Superior temporal gyrus (tissue), 1 donor: ENCODE results near the gene GHITM.
"Not testable (repeated sequence)": the region's sequence is repeated elsewhere in the genome, so short reads cannot be mapped to it uniquely, and the experiment has no call there.

Experiments
- DNase-seq: peaks from one replicate; pipeline ENCODE4 v3.0.0-alpha.2; 2016; ENCODE audit errors: extremely low spot score

GHITM gene, protein sequence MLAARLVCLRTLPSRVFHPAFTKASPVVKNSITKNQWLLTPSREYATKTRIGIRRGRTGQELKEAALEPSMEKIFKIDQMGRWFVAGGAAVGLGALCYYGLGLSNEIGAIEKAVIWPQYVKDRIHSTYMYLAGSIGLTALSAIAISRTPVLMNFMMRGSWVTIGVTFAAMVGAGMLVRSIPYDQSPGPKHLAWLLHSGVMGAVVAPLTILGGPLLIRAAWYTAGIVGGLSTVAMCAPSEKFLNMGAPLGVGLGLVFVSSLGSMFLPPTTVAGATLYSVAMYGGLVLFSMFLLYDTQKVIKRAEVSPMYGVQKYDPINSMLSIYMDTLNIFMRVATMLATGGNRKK

DNA sequence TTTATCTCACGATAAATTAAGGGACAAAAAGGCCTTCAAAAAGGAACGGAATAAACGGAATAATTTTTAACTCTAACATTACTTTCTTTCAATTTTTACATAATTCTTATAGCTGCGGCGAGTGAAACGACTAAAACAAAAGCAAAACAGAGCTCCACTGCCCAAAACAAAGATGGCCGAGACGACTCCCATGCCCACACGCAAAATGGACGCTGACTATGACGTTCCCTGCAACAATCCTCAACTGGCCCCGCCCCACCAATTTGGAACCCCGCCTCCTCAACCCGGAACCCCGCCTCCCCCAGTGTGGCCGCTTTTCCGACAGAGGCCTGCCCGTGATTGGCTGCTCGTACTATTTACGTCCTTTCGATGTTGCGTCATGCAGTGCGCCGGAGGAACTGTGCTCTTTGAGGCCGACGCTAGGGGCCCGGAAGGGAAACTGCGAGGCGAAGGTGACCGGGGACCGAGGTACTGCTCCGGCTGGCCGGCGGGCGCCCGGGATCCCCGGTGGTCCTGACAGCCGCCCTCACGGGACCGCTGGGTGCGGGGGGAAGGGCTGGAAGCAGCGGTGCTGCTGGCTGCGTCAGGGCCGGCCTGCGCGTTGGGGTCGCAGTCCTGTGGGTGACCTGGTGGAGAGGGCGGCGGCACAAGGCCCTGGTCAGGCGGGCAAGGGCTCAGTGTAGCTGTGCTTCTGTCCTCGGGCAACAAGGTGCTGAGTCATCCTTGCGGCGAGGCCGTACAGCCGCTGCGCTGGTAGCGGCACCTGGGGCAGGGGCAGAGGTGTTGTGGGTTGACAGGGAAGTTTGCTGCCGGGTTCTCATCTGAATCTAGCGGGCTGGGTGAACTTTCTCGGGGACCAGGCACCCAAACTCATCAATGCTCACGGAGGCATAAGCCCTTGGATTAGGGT, at the start of gene GHITM:
GHITM (plus strand) TSS at position 384 of the 910 bp plus-strand sequence. CDS start 1,992 bp downstream, outside the sequence.
- DNase-seq, result peak; percentile 98

DNA sequence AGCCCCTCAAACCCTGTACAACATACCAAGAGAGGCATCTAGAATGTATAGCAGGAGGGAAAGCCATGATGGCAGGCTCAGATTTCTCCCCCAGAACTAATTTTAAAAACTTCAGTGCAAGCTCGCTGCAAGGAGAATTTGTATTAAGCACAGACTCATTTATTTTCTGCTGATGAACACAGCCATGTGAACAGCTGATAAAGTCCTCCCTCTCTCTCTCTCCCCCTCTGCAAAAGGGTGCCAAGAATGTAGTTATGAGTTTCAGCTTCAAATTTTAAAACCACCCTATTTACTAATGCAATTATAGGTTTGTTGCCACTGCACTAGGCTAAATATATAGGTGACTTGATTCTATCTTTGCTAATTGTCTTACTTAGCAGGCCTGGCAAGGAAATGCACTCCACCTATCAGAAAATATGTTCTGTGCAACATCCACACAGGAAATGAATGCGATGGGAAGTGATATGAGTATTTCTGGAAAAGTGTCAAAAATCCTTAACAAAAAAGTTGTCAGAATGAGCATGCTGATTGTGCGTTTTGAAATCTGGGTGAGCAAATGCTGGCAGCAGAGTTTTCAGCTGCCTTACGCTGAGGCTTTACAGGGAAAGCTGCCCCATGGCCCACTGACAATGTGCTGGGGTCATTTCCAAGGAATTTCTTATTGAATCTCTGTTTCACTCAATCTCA, 43.4 kb upstream of the GHITM start:
- DNase-seq, result peak; percentile 56

DNA sequence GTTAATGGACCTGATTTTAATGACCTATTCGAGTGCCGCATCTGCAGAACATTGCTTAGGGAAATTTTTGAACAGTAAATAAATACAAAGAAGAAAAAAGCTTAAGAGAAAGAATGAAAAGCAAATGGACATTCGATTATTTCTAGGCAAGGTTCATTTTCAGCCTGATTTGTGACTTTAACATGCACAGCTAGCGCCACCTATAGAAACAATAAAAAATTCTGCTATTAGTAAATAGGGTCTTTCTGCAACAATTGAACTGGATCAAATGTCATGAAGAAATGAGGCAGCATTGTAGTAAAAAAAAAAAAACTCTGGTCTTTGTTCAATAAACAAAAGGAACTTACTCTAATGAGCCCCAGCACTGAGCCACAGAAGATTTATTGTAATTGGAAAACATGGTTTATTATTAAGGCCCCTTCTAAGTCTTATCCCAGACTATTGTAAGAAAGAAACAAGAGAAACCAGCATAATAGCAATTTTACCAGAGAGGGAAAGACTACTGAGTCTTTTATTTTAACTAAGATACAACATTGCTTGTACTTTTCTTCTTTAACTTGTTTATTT, 41.4 kb upstream of the GHITM start:
- peak; percentile 62 for DNase-seq

DNA sequence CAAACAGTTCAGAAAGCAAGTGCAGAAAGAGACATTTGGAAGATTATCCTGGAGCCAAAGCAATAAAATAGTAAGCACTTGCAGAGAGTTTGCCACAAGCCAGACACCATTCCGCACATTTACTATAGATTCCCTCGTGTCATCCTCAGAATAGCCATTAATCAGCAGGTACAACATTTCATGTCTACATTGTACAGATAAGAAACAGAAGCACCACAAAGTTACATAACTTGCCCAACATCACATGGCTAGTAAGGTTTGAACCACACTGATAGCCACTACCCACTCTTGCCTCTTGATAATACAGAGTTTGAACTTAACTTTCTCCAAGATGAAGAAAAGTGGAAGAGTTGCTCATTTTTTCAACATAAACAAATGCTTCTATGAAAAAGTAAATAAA, 40.6 kb upstream of the GHITM start:
- DNase-seq, result peak; percentile 32

DNA sequence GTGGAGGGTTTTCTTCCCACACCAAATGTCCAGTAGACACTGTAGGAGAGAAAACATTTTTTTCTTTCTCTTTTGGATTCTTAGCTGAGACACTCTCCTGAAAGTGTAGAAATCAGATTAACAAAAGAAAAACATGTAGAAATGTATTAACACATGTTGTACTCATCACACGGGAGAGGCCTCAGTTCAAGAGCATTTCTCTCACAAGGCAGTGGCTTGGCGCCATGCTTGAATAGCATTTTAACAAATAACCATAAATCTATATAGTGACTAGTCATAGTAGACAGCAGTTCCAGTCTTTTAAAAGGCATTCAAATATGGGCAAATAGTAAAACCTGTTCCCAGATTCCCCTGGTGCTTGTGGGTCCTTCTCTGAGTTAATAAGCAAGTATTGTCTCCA, 38.3 kb upstream of the GHITM start:
- DNase-seq, result no peak

DNA sequence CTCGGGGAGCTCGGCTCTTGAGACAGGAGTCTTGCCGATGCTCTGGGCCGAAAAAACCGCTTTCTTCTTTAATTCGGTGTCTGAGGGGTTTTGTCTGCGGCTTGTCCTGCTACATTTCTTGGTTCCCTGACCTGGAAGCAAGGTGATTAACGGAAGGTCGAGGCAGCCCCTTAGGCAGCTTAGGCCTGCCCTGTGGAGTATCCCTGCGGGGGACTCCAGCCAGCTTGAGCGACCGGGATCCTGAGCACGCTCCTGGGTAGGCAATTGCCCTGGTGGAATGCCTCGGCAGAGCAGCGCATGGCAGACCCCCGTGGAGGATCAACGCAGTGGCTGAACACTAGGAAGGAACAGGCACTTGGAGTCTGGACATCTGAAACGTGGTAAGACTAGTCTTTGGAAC, 30.5 kb upstream of the GHITM start:
- no peak for DNase-seq

DNA sequence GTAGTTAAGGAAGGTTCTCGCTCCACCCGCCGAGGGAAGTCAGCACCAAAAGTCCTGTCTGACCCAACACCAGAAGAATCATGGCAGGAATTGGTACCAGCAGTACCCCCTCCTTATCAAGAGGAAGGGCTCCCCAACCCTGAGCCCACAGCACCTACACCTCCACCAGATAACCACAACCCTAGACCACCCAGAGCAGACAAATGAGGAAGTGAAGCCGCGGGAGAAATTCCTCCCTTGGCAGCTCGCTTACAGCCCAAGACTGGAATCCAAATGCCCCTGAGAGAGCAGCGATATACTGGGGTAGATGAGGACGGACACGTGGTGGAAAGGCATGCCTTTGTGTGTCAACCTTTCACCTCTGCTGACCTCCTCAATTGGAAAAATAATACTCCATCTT, 29.5 kb upstream of the GHITM start:
- not testable (repeated sequence) for DNase-seq

DNA sequence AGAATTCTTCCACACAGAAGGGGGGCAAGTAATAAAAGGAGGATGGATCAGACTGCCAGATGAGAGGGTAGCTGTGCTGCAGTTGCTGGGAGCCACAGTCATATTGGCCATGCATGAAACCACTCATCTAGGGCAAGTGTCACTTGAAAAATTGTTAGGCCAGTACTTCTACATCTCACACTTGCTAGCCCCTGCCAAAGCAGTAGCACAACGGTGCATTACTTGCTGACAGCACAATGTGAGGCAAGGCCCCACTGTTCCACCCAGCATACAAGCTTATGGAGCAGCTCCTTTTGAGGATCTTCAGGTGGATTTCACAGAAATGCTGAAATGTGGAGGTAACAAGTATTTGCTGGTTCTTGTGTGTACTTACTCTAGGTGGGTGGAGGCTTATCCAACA, 25.8 kb upstream of the GHITM start:
- DNase-seq, result not testable (repeated sequence)

DNA sequence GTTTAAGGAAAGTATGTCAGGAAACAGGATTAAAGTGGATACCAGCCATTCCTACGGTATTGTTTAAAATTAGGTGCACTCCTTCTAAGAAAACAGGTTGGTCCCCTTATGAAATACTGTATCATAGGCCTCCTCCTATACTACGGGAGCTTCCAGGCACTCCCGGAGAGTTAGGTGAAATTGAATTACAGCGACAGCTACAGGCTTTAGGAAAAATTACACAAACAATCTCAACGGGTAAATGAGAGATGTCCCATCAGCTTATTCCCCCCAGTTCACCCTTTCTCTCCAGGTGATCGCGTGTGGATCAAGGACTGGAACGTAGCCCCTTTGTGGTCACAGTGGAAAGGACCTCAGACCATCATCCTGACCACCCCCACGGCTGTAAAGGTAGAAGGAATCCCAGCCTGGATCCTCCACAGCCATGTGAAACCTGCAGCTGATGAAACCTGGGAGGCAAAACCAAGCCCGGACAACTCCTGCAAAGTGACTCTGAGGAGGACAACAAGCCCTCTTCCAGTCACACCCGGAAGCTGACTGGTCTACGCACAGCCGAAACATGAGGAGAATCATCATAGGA, 25.1 kb upstream of the GHITM start:
- DNase-seq, result no peak

DNA sequence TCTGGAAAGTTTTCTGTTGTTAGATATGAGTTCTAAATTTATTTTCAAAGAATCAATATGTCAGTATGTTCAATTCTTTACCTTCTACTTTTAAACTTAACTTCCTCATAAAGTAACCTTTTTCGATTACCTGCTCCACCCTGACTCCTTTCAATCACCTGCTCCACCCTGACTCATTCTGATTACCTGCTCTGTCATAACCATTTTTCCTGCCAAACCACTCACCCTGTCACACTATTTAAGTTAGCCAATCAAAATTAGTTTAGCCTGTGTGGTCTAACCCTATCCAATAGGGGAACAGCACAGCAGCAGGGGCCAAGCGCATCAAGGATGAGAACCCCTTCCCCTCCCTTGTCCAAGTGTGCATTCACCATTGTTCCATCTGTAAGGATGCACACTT, 22.1 kb upstream of the GHITM start:
- not testable (repeated sequence) for DNase-seq

DNA sequence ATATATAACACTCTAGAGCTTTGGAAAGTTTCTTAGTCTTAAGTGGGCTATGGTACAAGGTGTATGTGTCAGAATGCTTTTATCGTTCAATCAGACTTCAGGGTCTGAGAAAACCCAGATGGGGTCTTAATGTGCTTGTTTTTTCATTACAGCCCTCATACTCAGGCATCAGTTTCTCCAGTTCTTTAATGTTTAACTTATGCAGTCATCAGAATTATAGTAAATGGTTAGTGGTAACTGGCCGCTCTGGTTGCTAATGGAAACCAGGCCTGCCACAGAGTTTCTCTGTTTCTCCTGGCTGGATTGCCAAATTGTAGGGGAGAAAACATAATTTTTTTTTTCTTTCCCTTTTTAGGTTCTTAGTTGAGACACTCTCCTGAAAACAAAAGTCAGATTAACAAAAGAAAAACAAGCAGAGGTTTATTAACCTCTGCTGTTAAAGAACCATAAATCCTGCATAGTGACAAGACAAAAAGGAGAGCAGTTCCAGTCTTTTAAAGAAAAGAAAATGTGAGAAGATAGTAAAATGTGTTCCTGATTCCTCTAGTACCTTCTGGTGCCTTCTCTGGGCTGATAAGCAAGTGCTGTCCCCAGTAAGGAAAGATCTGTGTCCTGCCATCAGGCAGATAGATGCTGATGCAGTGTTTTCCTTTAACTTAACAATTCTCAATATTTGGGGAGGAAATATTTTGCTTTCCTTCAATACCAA, 21.5 kb upstream of the GHITM start:
- DNase-seq, result peak; percentile 42

DNA sequence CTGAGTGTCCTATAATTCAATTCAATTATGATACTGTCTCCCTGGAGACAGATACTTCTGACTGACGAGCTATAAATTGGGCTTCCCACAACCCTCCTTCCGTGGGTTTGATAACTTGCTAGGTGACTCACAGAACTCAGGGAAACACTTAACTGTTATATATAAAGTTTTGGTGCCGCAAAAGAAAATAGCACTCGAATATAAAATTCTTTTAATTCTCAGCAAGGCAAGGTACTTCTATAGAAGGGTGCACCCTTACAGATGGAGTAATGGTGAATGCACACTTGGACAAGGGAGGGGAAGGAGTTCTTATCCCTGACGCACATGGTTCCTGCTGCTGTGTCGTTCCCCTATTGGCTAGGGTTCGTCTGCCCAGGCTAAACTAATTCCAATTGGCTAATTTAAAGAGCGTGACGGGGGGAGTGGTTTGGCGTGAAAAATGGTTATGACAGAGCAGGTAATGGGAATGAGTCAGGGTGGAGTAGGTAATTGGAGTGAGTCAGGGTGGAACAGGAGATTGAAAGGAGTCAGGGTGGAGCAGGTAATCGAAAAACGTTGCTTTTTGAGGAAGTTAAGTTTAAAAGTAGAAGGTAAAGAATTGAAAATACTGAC, 20.8 kb upstream of the GHITM start:
- peak; percentile 36 for DNase-seq

DNA sequence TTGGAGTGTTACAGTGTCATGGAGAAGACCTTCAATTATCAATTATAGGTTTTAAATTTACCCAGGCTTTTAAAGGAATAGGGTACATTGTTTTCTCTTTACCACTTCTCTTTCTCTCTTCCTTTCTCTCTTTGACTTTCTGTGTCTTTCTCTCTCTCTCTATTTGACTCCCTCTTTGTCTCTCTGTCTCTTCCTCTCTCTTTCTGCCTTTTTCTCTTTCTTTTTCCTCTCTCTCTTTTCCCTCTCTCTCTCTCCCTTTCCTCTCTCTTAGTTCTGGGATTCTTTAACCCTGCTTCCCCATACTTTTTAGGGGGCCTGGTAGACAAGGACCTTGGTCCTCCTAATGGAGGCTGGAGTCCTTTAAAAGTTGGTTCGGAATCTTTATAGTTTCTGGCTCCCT, 15.9 kb upstream of the GHITM start:
- no peak for DNase-seq

DNA sequence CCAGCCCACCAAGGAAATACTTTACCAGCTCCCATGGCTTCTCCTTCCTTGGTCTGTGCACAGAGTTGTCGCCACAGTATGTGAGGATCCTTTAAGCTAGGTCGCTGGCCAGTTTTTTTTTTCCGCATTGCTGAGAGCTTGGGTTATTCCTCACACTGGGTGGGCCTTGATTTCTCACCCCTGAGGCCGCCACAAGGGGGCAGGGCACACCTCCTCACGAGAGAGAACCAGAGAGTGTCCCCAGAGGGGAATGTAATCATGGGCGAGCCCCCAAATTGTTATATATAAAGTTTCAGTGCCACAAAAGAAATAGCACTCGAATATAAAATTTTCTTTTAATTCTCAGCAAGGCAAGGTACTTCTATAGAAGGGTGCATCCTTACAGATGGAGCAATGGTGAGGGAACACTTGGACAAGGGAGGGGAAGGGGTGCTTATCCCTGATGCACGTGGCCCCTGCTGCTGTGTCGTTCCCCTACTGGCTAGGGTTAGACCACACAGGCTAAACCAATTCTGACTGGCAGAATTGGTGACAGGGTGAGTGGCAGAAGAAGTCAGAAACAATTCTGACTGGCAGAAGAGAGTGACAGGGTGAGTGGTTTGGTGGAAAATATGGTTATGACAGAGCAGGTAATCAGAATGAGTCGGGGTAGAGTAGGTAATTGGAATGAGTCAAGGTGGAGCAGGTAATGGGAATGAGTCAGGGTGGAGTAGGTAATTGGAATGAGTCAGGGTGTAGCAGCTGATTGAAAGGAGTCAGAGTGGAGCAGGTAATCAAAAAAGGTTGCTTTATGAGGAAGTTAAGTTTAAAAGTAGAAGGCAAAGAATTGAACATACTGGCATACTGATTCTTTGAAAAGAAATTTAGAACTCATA, 13.2 kb upstream of the GHITM start:
- DNase-seq, result not testable (repeated sequence)

DNA sequence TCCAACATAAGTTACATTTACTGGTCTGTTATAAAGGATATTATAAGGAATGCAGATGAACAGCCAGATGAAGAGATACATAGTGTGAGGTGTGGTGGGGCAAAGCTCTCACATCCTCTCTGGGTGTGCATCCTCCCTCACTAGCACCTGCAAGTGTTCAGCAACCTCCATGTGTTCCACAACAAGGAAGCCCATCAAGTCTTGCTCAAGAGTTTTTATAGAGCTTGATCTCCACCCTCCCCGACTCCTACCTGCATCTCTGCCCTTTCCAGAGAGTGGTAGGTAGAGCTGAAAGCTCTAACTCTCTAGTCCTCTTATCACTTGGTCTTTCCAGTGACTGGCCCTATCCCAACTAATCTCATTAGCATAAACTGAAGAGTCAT, 12.5 kb upstream of the GHITM start:
- no peak for DNase-seq

DNA sequence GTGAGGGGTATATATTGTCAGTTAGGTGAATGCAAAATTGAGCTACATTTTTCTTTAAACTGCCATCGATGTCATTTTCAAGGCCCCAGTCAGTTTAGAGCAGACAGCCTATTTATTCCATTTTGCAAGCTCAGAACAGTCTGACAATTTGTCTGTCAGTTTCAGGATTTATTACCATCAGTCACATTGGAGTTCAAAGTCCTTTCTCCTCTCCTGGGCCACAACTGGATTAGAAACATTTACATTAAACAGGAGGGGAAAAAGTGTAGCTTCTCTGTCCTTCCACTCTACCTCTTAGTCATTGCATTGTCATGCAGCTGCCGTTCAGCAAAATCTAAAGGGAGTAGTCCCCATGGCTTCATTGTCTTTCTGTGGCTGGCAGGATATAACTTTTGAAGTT, 3.5 kb upstream of the GHITM start:
- DNase-seq, result no peak

DNA sequence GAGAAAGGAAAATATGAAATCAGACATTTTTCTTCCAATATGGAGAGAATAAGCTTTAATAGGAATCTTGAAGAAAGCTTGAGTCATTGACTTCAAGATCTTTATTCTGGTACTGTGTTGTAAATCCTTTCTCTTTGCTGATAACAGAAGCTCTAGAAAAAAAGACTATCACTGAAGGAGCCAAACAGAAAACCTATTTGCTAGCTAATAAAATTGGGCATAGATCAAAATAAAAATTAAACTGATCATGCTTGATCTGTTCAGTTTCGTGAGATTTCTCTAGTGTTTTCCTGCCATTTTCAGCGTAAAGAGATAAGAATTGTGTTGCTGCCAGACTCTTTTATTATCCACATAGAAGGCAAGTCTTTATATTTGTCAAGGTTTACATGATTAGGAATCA, 1.5 kb upstream of the GHITM start:
- DNase-seq, result no peak

DNA sequence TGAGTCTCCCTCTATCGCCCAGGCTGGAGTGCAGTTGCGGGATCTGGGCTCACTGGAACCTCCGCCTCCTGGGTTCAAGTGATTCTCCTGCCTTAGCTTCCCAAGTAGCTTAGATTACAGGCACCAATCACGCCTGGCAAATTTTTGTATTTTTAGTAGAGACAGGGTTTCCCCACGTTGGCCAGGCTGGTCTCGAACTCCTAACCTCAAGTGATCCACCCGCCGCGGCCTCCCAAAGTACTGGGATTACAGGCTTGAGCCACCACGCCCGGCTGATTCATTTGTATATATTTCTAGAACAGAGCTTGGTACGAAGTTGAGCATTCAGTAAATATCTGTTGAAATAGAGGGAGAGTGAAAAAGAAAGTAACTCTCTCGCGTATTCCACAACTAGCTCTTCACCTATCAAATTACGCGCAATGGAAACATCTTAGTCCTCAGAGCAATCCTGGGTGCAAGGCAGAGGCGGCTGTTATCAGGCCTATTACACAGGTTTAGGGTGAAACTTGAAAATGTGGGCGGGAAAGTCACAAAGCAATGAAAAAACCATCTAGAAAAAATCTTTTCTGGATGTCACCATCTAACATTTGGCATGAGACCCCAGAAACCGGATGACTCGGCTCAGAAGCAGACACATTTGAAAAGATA, 707 bp upstream of the GHITM start:
- no peak for DNase-seq

DNA sequence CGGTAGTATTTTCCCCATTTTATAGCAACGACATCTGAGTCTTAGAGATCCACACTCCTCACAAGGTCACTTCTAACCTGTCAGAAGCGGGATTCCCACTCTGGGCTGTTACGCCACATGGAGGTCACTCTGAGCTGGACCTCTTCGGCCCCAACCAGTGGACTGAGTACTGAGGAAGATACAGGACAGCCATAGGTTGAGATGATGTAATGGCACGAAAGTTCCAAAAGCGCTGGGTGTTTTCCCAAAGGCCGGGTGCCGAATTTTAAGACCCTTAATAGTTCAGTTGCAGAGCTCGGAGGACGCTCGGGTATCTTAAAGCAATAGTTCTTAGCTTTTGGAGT, 699 bp downstream of the GHITM start:
- no peak for DNase-seq
